Measurements from ENCODE around the gene ADRA1B.

The ADRA1B gene

DNA sequence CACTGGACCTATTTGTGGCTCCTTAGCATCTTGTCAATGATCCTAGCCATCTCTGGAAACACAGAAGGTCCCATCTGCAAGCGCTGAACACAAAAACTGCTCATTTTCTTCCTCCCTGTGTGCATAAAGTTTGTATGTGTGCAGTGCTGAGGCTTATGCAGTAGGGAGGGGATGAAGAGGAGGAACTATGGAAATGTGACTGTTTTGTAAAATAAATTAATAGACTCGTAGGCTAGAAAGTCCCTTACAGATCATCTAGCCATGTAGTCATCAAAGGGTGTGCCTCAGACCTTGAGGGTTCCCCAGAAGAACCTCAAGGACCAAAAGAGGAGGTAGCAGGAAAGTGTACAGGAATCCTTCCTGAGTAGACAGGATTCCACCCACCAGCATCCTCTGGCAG lies 34.3 kb upstream of the ADRA1B start:
- DNase-seq (ENCODE audit: low spot score) = no peak

GRCh38 chr5:159883522-159883950 lies 32.7 kb upstream of the ADRA1B start:
- DNase-seq (ENCODE audit: low spot score) = no peak
- TF ChIP-seq CTCF (IDR thresholded peaks at IDR 0.05; ENCODE audit: extremely low read depth, missing control alignments) = no peak

More for the DNA sequence above, 34.3 kb upstream of the ADRA1B start:
- no peak for TF ChIP-seq CTCF (IDR thresholded peaks at IDR 0.05; ENCODE audit: extremely low read depth, missing control alignments)

- TF ChIP-seq CTCF (IDR thresholded peaks at IDR 0.05; ENCODE audit: extremely low read depth, missing control alignments) = no peak
- DNase-seq (ENCODE audit: low spot score) = no peak
Measured at GRCh38 chr5:159884917-159885620, 31.2 kb upstream of the ADRA1B start.

DNA sequence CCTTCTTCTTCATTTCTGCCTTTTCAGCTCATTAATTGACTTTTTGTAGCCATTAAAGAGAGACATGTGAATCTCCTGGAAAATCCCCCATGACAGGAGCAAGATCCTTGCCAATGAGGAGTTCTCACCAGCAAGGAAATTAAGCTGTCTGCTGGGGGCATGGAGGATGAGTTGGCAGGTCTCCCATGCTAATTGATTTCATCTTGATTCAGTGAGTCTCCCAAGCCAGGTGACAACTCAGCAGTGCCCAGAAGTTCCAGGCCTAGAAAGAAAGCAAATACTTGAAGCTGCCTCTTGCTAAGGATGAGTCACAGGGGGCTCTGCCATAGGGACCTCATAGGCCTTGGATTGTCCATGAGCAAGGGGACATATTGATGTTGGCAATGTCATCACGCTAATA lies 30.0 kb upstream of the ADRA1B start:
- DNase-seq (ENCODE audit: low spot score) = no peak
- no peak for TF ChIP-seq CTCF (IDR thresholded peaks at IDR 0.05; ENCODE audit: extremely low read depth, missing control alignments)

GRCh38 chr5:159887050-159887449 lies 29.2 kb upstream of the ADRA1B start:
- TF ChIP-seq CTCF (IDR thresholded peaks at IDR 0.05; ENCODE audit: extremely low read depth, missing control alignments) = no peak

DNA sequence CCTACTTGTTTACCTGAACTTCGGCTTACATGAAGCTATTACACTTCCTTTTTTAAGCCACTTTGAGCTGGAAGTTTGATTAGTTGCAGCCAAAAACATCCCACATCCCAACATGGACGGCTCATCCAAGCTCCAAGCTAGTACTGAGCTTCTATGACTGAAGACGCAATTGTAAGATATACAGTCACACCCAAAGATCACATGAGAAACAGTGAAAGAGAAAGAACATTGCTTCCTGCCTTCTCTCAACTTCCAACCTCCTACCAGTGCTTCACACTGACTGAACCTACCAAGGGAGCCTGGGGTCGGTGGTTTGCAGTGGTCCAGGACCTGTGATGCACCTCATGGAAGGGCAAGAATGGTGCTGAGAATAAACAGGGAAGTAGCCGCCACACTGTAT lies 27.4 kb upstream of the ADRA1B start:
- no peak for TF ChIP-seq CTCF (IDR thresholded peaks at IDR 0.05; ENCODE audit: extremely low read depth, missing control alignments)
- no peak for DNase-seq (ENCODE audit: low spot score)

More at GRCh38 chr5:159887050-159887449, 29.2 kb upstream of the ADRA1B start:
- DNase-seq (ENCODE audit: low spot score) = no peak

DNA sequence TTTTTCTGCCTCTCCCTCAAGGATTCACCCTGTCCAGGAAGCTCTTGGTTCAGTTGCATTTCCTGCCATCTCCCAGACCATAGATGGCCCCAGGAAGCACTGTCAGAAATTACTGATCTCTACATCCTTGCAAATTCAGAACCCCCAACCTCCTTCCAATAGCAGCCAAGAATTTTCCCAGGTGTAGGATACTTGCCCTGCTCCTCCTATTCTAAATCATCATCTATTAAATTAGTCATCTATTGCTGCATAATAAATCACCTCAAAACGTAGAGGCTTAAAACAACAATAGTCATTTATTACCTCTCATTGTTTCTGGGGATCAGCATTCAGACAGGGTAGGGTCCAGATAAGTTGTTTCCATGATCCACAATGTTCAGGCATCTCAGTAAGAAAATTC lies 26.1 kb upstream of the ADRA1B start:
- TF ChIP-seq CTCF (IDR thresholded peaks at IDR 0.05; ENCODE audit: extremely low read depth, missing control alignments) = no peak
- no peak for DNase-seq (ENCODE audit: low spot score)
